HG02678 (cell line): Measurements from ENCODE around the gene MTUS2.
"Not testable (repeated sequence)": the region's sequence is repeated elsewhere in the genome, so short reads cannot be mapped to it uniquely, and the experiment has no call there.

Source experiments
- ATAC-seq: cut with Tn5 transposase; IDR thresholded peaks from one replicate; pipeline ENCODE4 v1.9.1; 2021; ENCODE audit warnings: mild to moderate bottlenecking, moderate library complexity; ENCODE audit not compliant: unreplicated experiment

The MTUS2 gene

GRCh38 chr13:29210676-29211075 is 390.5 kb downstream of the MTUS2 start:
- no peak for ATAC-seq

GRCh38 chr13:29211162-29211561 is 391.0 kb downstream of the MTUS2 start:
- ATAC-seq: not testable (repeated sequence)

GRCh38 chr13:29222458-29222857 is 402.3 kb downstream of the MTUS2 start:
- ATAC-seq: no peak

GRCh38 chr13:29224206-29224605 is 404.1 kb downstream of the MTUS2 start:
- ATAC-seq: no peak

GRCh38 chr13:29227576-29227975 is 407.4 kb downstream of the MTUS2 start:
- no peak for ATAC-seq

GRCh38 chr13:29230299-29230845 is 410.2 kb downstream of the MTUS2 start:
- no peak for ATAC-seq

- no peak for ATAC-seq
Observed at GRCh38 chr13:29239653-29240525, 419.8 kb downstream of the MTUS2 start.

GRCh38 chr13:29254626-29255370 is 434.7 kb downstream of the MTUS2 start:
- no peak for ATAC-seq

- ATAC-seq: no peak
Observed at GRCh38 chr13:29255567-29255966, 435.4 kb downstream of the MTUS2 start.

- ATAC-seq: no peak
Observed at GRCh38 chr13:29260684-29261083, 440.5 kb downstream of the MTUS2 start.

- no peak for ATAC-seq
Observed at GRCh38 chr13:29266261-29266660, 446.1 kb downstream of the MTUS2 start.

- no peak for ATAC-seq
Observed at GRCh38 chr13:29266756-29267733, 446.9 kb downstream of the MTUS2 start.

GRCh38 chr13:29270271-29270985 is 450.3 kb downstream of the MTUS2 start:
- ATAC-seq: no peak

- no peak for ATAC-seq
Observed at GRCh38 chr13:29271606-29272005, 451.5 kb downstream of the MTUS2 start.

- ATAC-seq: no peak
Observed at GRCh38 chr13:29279356-29280254, 459.5 kb downstream of the MTUS2 start.

- no peak for ATAC-seq
Observed at GRCh38 chr13:29281932-29282495, 461.9 kb downstream of the MTUS2 start.

- no peak for ATAC-seq
Observed at GRCh38 chr13:29284726-29285125, 464.6 kb downstream of the MTUS2 start.

- ATAC-seq: no peak
Observed at GRCh38 chr13:29287237-29287636, 467.1 kb downstream of the MTUS2 start.

- ATAC-seq: no peak
Observed at GRCh38 chr13:29292045-29292444, 471.9 kb downstream of the MTUS2 start.
